Gastrocnemius medialis (tissue), 4 donors: ENCODE results near the gene SYT9. TPM values are rescaled to one million over a fixed set of nuclear protein-coding genes. Genes with fewer than 3 reads are reported as not detected.

ENCODE experiments used
- ATAC-seq, 2 donors: fragments of 150-250 bp; one replicate each; pipeline ENCODE4 v1.9.1; 2016
- DNase-seq, 2 donors: peaks; one replicate each; pipeline ENCODE4 v3.0.0-alpha.2; 2019
- H3K27ac ChIP-seq, 4 donors: fragments of 200-600 bp; sonication (generic); 1 replicate in 1 of 4; 2 replicates in 3 of 4; pipeline ENCODE4 v1.5.1; 2016 to 2018; ENCODE audit warnings: mild to moderate bottlenecking in 2 of 4, moderate library complexity in 1 of 4
- H3K27me3 ChIP-seq, 3 donors: fragments of 200-600 bp; sonication (generic) in 2 of 3; 1 replicate in 1 of 3; 2 replicates in 2 of 3; pipeline versions ENCODE4 v1.5.1 to v1.6.0; 2016 to 2019; ENCODE audit warnings: mild to moderate bottlenecking in 1 of 3, moderate library complexity in 1 of 3
- H3K36me3 ChIP-seq, 2 donors: fragments of 200-600 bp; sonication (generic) in 1 of 2; one replicate each; pipeline ENCODE4 v1.5.1; 2017 to 2018
- H3K4me1 ChIP-seq, 2 donors: fragments of 200-600 bp; sonication (generic) in 1 of 2; one replicate each; pipeline ENCODE4 v1.5.1; 2016 to 2017; ENCODE audit warnings: mild to moderate bottlenecking in 2 of 2
- H3K4me3 ChIP-seq, 4 donors: fragments of 200-600 bp; sonication (generic) in 3 of 4; 1 replicate in 1 of 4; 2 replicates in 3 of 4; pipeline ENCODE4 v1.5.1; 2016 to 2019; ENCODE audit warnings: mild to moderate bottlenecking in 2 of 4
- H3K9me3 ChIP-seq, 3 donors: fragments of 200-600 bp; sonication (generic) in 2 of 3; 1 replicate in 1 of 3; 2 replicates in 2 of 3; pipeline ENCODE4 v1.5.1; 2016 to 2019
- CTCF ChIP-seq, 5 experiments: fragments of 450-650 bp in 3 of 5; fragments of 200-600 bp in 2 of 5; sonication (generic) in 2 of 5; IDR thresholded peaks in 4 of 5; conservative IDR thresholded peaks in 1 of 5; 1 replicate in 4 of 5; 2 replicates in 1 of 5; pipeline ENCODE4 v1.5.1; 2016 to 2019; ENCODE audit warnings: antibody characterized with exemption in 5 of 5, mild to moderate bottlenecking in 3 of 5, moderate library complexity in 3 of 5
- POLR2A ChIP-seq, 2 donors: fragments of 450-650 bp; IDR thresholded peaks; one replicate each; pipeline ENCODE4 v1.6.1; 2017; ENCODE audit warnings: antibody characterized with exemption in 2 of 2, mild to moderate bottlenecking in 2 of 2, moderate library complexity in 2 of 2
- in situ Hi-C, 4 donors: fragments of 200-750 bp; cut with MboI; loops; one replicate each; pipeline versions ENCODE4 v1.15.0 to v1.8.0; 2017; ENCODE audit warnings: low sequenced_read_pairs in 4 of 4
- intact Hi-C: fragments of 100-400 bp; cut with DNase I; formaldehyde crosslinking; loops from one replicate; pipeline ENCODE4 v1.15.1; 2023; ENCODE audit warnings: low total_unique reads
- total RNA-seq, 4 donors: library from RNA; depleted of rRNA; stranded (reverse); fragments of >200 nt; gene quantifications; one replicate each; pipeline versions ENCODE4 v1.1.0 to v1.2.3, GENCODE V29; 2016

The SYT9 gene
- total RNA-seq, 4 donors from 2014 or later: 0.09 TPM; not detected in 3

- in situ Hi-C loops (loop anchor here in 1 of 4 donors (25.0 kb wide), 1 partner anchor 88 kb away; no protein-coding TSS in a partner anchor), intact Hi-C loops (no loop called here)
- no peak for TF ChIP-seq POLR2A (IDR thresholded peaks at IDR 0.05)
- TF ChIP-seq CTCF (IDR thresholded peaks at IDR 0.05 in 4 of 5, conservative IDR thresholded peaks at IDR 0.05 in 1 of 5): no peak
- ATAC-seq: no peak
- H3K9me3 ChIP-seq: no peaks in the 10 kb centered on the region
- H3K4me3 ChIP-seq: no peak overlapping the region
- H3K27ac ChIP-seq: no peak overlapping the region
- H3K4me1 ChIP-seq: no peaks in the 10 kb centered on the region
- H3K27me3 ChIP-seq: no peaks in the 10 kb centered on the region
- no peak for DNase-seq
- no peaks in the 10 kb centered on the region for H3K36me3 ChIP-seq
Observed at GRCh38 chr11:7299393-7299792, 47.7 kb downstream of the SYT9 start.

GRCh38 chr11:7300281-7300680 is 48.6 kb downstream of the SYT9 start:
- Histone ChIP-seq H3K27ac (no peak overlapping the region), H3K4me3 (no peak overlapping the region), H3K4me1 (no peaks in the 10 kb centered on the region), H3K27me3 (no peaks in the 10 kb centered on the region), H3K36me3 (no peaks in the 10 kb centered on the region), H3K9me3 (no peaks in the 10 kb centered on the region)
- in situ Hi-C loops: no loop called here
- ATAC-seq (no peak), DNase-seq (no peak)
- no peak for TF ChIP-seq POLR2A (IDR thresholded peaks at IDR 0.05)
- no peak for TF ChIP-seq CTCF (IDR thresholded peaks at IDR 0.05 in 4 of 5, conservative IDR thresholded peaks at IDR 0.05 in 1 of 5)
- intact Hi-C loops: no loop called here

GRCh38 chr11:7303146-7303545 is 51.4 kb downstream of the SYT9 start:
- no peak for DNase-seq
- TF ChIP-seq CTCF (IDR thresholded peaks at IDR 0.05 in 4 of 5, conservative IDR thresholded peaks at IDR 0.05 in 1 of 5) (no peak), POLR2A (IDR thresholded peaks at IDR 0.05) (no peak)
- H3K27me3 ChIP-seq: no peaks in the 10 kb centered on the region
- no peaks in the 10 kb centered on the region for H3K9me3 ChIP-seq
- no peaks in the 10 kb centered on the region for H3K4me1 ChIP-seq
- intact Hi-C loops (no loop called here), in situ Hi-C loops (no loop called here)
- H3K4me3 ChIP-seq: no peak overlapping the region
- no peak overlapping the region for H3K27ac ChIP-seq
- ATAC-seq: no peak
- no peaks in the 10 kb centered on the region for H3K36me3 ChIP-seq

- Histone ChIP-seq H3K9me3 (no peaks in the 10 kb centered on the region), H3K36me3 (no peaks in the 10 kb centered on the region), H3K27ac (no peak overlapping the region), H3K27me3 (no peaks in the 10 kb centered on the region), H3K4me3 (no peak overlapping the region), H3K4me1 (no peaks in the 10 kb centered on the region)
- in situ Hi-C loops: no loop called here
- DNase-seq: no peak
- intact Hi-C loops: no loop called here
- no peak for TF ChIP-seq CTCF (IDR thresholded peaks at IDR 0.05 in 4 of 5, conservative IDR thresholded peaks at IDR 0.05 in 1 of 5)
- no peak for TF ChIP-seq POLR2A (IDR thresholded peaks at IDR 0.05)
- no peak for ATAC-seq
Observed at GRCh38 chr11:7306900-7307299, 55.2 kb downstream of the SYT9 start.

GRCh38 chr11:7307836-7308235 is 56.1 kb downstream of the SYT9 start:
- intact Hi-C loops: no loop called here
- TF ChIP-seq POLR2A (IDR thresholded peaks at IDR 0.05) (no peak), CTCF (IDR thresholded peaks at IDR 0.05 in 4 of 5, conservative IDR thresholded peaks at IDR 0.05 in 1 of 5) (no peak)
- DNase-seq: no peak

More at GRCh38 chr11:7307836-7308235, 56.1 kb downstream of the SYT9 start:
- Histone ChIP-seq H3K27ac (no peak overlapping the region), H3K4me1 (no peaks in the 10 kb centered on the region), H3K4me3 (no peak overlapping the region), H3K9me3 (no peaks in the 10 kb centered on the region), H3K27me3 (no peaks in the 10 kb centered on the region), H3K36me3 (no peaks in the 10 kb centered on the region)
- in situ Hi-C loops: no loop called here
- ATAC-seq: no peak
